HG03025 (cell line): ENCODE measurements around the gene AGRN.
A peak's percentile ranks its signal among the peaks of the same experiment; 100 is the strongest.
"Not testable (repeated sequence)": the region's sequence is repeated elsewhere in the genome, so short reads cannot be mapped to it uniquely, and the experiment has no call there.

Experiments used
- ATAC-seq: cut with Tn5 transposase; IDR thresholded peaks from one replicate; pipeline ENCODE4 v1.9.1; 2021; ENCODE audit warnings: mild to moderate bottlenecking, moderate library complexity; ENCODE audit not compliant: unreplicated experiment, low FRiP score

AGRN gene

GRCh38 chr1:1020000-1020404 lies at the start of gene AGRN:
AGRN (plus strand) TSS chr1:1020120; CDS start chr1:1020173, 53 bp downstream.
- ATAC-seq = peak; percentile 28

- ATAC-seq = no peak
Measured at GRCh38 chr1:970242-970972, 49.5 kb upstream of the AGRN start.

GRCh38 chr1:970973-971730 lies 48.8 kb upstream of the AGRN start:
- no peak for ATAC-seq

- no peak for ATAC-seq
Measured at GRCh38 chr1:971751-972506, 48.0 kb upstream of the AGRN start.

- no peak for ATAC-seq
Measured at GRCh38 chr1:972726-973458, 47.0 kb upstream of the AGRN start.

- no peak for ATAC-seq
Measured at GRCh38 chr1:973459-974292, 46.2 kb upstream of the AGRN start.

- ATAC-seq = no peak
Measured at GRCh38 chr1:974293-974640, 45.7 kb upstream of the AGRN start.

GRCh38 chr1:974687-975328 lies 45.1 kb upstream of the AGRN start:
- ATAC-seq = no peak

GRCh38 chr1:975365-975764 lies 44.6 kb upstream of the AGRN start:
- ATAC-seq = no peak

- ATAC-seq = no peak
Measured at GRCh38 chr1:975896-976683, 43.8 kb upstream of the AGRN start.

- ATAC-seq = not testable (repeated sequence)
Measured at GRCh38 chr1:976791-977190, 43.1 kb upstream of the AGRN start.

- ATAC-seq = no peak
Measured at GRCh38 chr1:978069-978834, 41.7 kb upstream of the AGRN start.

GRCh38 chr1:978835-979743 lies 40.8 kb upstream of the AGRN start:
- ATAC-seq = no peak

GRCh38 chr1:979744-980072 lies 40.2 kb upstream of the AGRN start:
- ATAC-seq = no peak

- no peak for ATAC-seq
Measured at GRCh38 chr1:980137-980571, 39.8 kb upstream of the AGRN start.

GRCh38 chr1:980602-981395 lies 39.1 kb upstream of the AGRN start:
- no peak for ATAC-seq
